Activated naive CD4-positive, alpha-beta T cell treated with anti-CD3 and anti-CD28 coated beads, Interleukin-2, amount 50 U/mL, for 16 hours (primary cell): ENCODE data around the gene CACNA1C.
"Not testable (repeated sequence)": the region's sequence is repeated elsewhere in the genome, so short reads cannot be mapped to it uniquely, and the experiment has no call there.

ENCODE experiments used
- DNase-seq: peaks from one replicate; pipeline ENCODE4 v3.0.0-alpha.2; 2020

CACNA1C gene

DNA sequence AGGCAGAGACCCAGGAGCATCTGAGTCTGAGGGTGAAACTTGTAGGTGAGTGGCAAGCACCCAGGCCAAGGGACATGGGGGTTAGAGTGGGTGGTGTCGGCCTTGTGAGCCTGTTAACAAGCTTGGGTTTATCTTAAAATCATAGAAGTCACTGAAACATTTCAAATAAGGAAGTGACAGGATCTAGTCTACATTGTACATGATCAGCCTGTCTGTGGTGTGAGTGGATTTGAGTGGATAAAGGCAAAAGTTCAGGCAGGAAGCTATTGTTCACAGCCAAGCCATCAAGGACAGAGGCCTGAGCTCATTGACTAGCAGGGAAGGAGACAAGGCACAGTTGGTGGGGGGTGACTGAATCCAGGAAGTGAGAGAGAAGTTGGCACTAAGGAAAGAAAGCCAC, 682.6 kb downstream of the CACNA1C start:
- no peak for DNase-seq

DNA sequence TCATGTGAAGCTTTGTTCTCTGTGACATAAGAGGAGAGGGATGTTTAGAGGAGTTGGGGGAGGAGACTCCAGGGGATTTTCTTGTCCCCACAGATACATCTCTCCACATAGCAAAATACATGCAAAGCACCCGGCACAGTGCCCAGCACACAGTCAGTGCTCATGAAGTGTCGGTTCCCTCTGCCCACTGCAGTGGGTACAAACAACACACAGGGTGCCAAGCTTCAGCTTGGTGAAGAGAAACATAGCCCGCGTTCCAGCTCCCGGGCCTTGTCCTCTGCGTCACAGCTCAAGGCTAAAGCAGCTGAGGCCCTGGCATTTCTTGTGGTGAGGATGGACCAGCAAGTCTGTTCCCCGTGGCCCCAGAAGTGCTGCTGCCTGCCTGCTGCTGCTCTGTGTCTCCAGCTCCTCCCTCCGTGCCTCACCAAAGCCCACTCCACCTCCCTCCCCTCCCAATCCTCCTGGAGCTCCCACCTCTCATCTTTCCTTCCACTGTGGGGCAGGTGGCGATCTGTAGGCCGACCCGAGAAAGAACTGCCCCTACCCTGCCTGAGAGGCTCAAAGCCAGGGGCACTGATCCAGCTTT, 685.0 kb downstream of the CACNA1C start:
- no peak for DNase-seq

DNA sequence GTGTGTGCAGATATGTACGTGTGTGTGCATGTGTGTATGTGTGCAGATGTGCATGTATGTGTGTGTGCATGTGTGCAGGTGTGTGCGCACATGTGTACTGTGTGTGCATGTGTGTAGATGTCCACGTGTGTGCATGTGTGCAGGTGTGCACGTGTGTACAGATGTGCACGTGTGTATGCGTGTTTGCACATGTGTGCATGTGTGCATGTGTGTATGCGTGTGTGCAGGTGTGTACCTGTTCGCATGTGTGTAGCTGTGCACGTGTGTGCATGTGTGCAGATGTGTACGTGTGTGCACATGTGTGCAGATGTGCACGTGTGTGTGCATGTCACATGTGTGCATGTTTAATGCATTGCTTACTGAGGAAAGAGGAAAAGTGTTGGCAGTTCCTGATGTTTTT, 686.3 kb downstream of the CACNA1C start:
- no peak for DNase-seq

DNA sequence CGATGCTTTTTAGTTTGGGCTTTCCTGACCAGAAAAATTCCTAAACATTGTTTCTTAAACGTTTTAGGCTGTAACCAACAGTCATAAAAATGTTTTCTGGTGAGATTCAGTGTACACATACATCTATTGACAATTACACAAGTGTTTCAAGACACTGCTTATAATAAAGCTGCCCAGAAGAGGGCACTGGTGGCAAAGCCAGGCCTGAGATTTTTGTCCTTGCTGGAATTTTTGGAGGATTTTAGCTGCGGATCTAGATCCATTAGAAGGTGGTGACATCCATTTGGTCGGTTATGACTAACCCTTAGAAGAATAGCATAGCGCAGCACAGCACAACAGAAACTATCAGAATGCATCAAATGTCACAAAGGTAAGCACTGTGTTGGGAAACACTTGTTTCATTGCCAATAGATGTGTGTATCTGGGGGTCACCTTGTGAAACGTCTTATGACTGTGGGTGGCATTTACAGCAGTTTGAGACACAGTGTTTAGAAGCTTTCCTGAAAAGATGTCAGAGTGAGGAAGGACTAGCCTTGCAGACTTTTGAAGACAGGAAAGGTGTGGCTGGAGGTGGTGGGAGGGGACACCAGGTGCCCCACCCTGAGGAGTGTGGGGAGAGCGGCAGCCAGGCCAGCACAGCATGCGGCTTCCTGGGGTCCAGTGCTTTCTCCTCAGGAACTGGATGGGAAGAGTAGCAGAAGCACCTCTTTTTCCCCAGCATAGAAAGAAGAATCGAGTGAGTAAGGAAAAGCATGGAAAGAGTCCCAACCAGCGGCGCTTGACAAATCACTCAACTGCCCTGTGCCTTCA, 687.2 kb downstream of the CACNA1C start:
- no peak for DNase-seq

DNA sequence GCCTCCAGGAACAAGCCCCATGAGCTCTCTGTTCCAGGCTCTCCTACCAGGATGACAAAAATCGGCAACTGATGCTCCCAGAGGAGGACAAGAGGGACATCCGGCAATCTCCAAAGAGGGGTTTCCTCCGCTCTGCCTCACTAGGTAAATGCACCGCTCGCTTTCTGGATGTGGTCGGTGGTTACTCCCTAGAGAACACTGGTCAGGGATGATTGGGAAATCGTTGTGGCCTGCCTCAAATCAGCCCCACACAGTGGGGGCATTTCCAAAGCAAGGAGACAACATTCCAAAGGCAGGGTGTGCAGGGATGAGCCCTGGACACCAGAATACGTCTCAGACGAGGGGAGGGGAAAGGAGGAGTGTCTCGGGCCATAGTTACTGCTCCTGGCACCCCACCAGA, 689.2 kb downstream of the CACNA1C start:
- DNase-seq, result not testable (repeated sequence)

DNA sequence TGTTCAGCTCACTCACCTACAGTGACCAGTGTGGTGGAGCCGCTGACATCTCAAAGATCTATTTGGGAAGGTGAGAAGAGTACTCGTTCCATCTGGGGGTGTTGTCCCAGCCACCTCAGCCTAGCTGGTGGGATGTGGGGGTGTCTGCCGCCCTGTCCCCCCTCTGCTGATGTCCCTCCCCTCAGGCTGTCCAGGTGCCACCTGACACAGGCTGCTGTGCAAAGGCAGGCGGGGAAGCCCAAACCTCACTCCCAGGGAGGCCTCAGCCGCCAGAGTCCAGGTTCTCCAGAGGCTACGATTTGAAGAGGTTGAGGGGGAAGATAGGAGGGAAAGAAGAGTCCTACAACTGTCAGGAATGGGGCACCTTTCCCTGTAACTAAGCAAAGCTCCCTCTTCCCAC, 690.7 kb downstream of the CACNA1C start:
- DNase-seq, result no peak

DNA sequence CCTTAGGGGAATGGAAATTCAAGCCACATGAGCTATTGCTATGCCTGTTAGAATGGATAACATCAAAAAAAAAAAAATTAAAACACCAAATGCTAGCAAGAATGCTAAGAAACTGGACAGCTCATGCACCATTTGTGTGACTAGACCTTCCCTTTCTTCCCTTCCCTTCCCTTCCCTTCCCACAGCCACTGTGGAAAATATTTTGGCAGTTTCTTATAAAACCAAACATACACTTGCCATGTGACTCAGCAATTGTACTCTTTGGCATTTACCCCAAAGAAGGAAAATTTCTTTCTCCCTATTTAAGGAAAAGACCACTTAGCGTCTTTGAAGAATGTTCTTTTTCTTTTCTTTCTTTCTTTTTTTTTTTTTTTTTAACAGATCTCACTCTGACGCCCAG, 692.9 kb downstream of the CACNA1C start:
- no peak for DNase-seq
